ENCODE results near the gene BDH1. TPM values are rescaled to one million over a fixed set of nuclear protein-coding genes. Genes with fewer than 3 reads are reported as not detected.
"Not testable (repeated sequence)": the region's sequence is repeated elsewhere in the genome, so short reads cannot be mapped to it uniquely, and the experiment has no call there.

BDH1 gene
- total and polyA plus RNA-seq, 2 of the 8 experiments (the other 6 are each of a cell fraction or from before 2014, with no cell fraction given): 27.2 to 28.1 TPM

GRCh38 chr3:197602351-197602750 is 46.6 kb upstream of the BDH1 start:
- H3K9ac ChIP-seq (replicated peaks in 1 of 4; ENCODE audit: extremely low read depth in 1 of 4, low read depth in 3 of 4, low read length in 3 of 4); H2BK5ac ChIP-seq (ENCODE audit: low read depth, low read length): not testable (repeated sequence)

DNA sequence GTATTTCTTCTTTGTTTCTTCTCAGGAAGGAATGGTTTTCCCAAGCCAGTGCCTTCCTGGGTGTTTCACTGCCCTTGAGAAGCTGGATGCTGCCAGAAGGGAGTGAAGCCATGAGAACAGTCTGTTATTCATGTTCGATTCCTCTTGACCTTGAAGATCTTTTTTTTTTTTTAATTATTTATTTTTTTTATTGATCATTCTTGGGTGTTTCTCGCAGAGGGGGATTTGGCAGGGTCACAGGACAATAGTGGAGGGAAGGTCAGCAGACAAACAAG is 45.7 kb upstream of the BDH1 start:
- H3K4ac ChIP-seq (replicated peaks; ENCODE audit: insufficient read length, low read depth, low read length); H3K23me2 ChIP-seq (ENCODE audit: low read depth, low read length); H3K4me2 ChIP-seq (ENCODE audit: insufficient read depth in 1 of 2, low read depth in 2 of 2, low read length in 2 of 2); H3K27ac ChIP-seq (ENCODE audit: low read depth, low read length); H3K79me1 ChIP-seq (ENCODE audit: low read depth, low read length); H3K9ac ChIP-seq (replicated peaks in 1 of 4; ENCODE audit: extremely low read depth in 1 of 4, low read depth in 3 of 4, low read length in 3 of 4); H3K56ac ChIP-seq (replicated peaks; ENCODE audit: insufficient read length, low read depth, low read length); H4K20me1 ChIP-seq (replicated peaks in 1 of 2; ENCODE audit: control insufficient read depth in 1 of 2, insufficient read depth in 2 of 2, low read length in 2 of 2); H3K18ac ChIP-seq (ENCODE audit: extremely low read depth, low read length); H3K27me3 ChIP-seq (replicated peaks in 1 of 4; ENCODE audit: control insufficient read depth in 3 of 4, extremely low read depth in 1 of 4, insufficient read depth in 3 of 4, low read length in 3 of 4); H3K23ac ChIP-seq (ENCODE audit: insufficient read length); H4K91ac ChIP-seq (replicated peaks; ENCODE audit: insufficient read length, low read length); H2BK12ac ChIP-seq (ENCODE audit: low read depth, low read length); H2BK15ac ChIP-seq (ENCODE audit: low read length); H2BK120ac ChIP-seq (replicated peaks; ENCODE audit: low read depth, low read length); H3K4me3 ChIP-seq (ENCODE audit: extremely low read depth in 1 of 4, insufficient read depth in 2 of 4, low read depth in 3 of 4, low read length in 4 of 4); H3K36me3 ChIP-seq (ENCODE audit: control insufficient read depth in 2 of 4, insufficient read depth in 4 of 4, low read length in 3 of 4); H2AK5ac ChIP-seq (ENCODE audit: low read depth, low read length); H4K8ac ChIP-seq (ENCODE audit: extremely low read depth, insufficient read depth, low read length); FAIRE-seq; H4K5ac ChIP-seq (ENCODE audit: insufficient read length, low read depth, low read length); H2BK5ac ChIP-seq (ENCODE audit: low read depth, low read length); DNase-seq (ENCODE audit: low read depth in 1 of 2, low spot score in 2 of 2); H3K79me2 ChIP-seq (ENCODE audit: control insufficient read depth in 1 of 2, insufficient read depth in 2 of 2, low read length in 2 of 2); H2AFZ ChIP-seq (ENCODE audit: low read length); H3K14ac ChIP-seq (ENCODE audit: insufficient read length); H2BK20ac ChIP-seq (ENCODE audit: low read length); POLR2A ChIA-PET (ENCODE audit: partially characterized antibody); H3K4me1 ChIP-seq (replicated peaks in 1 of 4; ENCODE audit: control insufficient read depth in 3 of 4, insufficient read depth in 4 of 4, low read length in 3 of 4): not testable (repeated sequence)
- WGBS, 2 experiments (ENCODE audit: extremely low coverage in 1 of 2, insufficient coverage in 1 of 2, insufficient read length in 1 of 2, insufficient replicate concordance in 2 of 2, low coverage in 1 of 2, low lambda C conversion rate in 2 of 2, missing lambda C conversion rate in 1 of 2): 91% methylated on average over 2 of the region's 2 CpGs; no CpG with 5 or more reads in 1 of the 2 experiments
- peaks cover 6 to 17% of the 10 kb centered on the region in 2 experiments; a peak in 2 of 4 replicates for H3K9me3 ChIP-seq (ENCODE audit: insufficient read depth in 2 of 2, low read depth in 1 of 2, low read length in 1 of 2)
- CTCF ChIA-PET (ENCODE audit: partially characterized antibody): interaction anchor here (0.6 to 4.4 kb wide), 4 partner anchors 18 to 54 kb away, joined by 3 to 24 read pairs (median 20); no protein-coding TSS in a partner anchor

More at GRCh38 chr3:197602351-197602750, 46.6 kb upstream of the BDH1 start:
- H3K27me3 ChIP-seq (replicated peaks in 1 of 4; ENCODE audit: control insufficient read depth in 3 of 4, extremely low read depth in 1 of 4, insufficient read depth in 3 of 4, low read length in 3 of 4); H3K36me3 ChIP-seq (ENCODE audit: control insufficient read depth in 2 of 4, insufficient read depth in 4 of 4, low read length in 3 of 4); H3K23me2 ChIP-seq (ENCODE audit: low read depth, low read length); H3K4me2 ChIP-seq (ENCODE audit: insufficient read depth in 1 of 2, low read depth in 2 of 2, low read length in 2 of 2); H3K4me1 ChIP-seq (replicated peaks in 1 of 4; ENCODE audit: control insufficient read depth in 3 of 4, insufficient read depth in 4 of 4, low read length in 3 of 4); H4K91ac ChIP-seq (replicated peaks; ENCODE audit: insufficient read length, low read length); H3K4me3 ChIP-seq (ENCODE audit: extremely low read depth in 1 of 4, insufficient read depth in 2 of 4, low read depth in 3 of 4, low read length in 4 of 4); H2AFZ ChIP-seq (ENCODE audit: low read length); H2BK20ac ChIP-seq (ENCODE audit: low read length); H3K4ac ChIP-seq (replicated peaks; ENCODE audit: insufficient read length, low read depth, low read length); H3K56ac ChIP-seq (replicated peaks; ENCODE audit: insufficient read length, low read depth, low read length); H3K18ac ChIP-seq (ENCODE audit: extremely low read depth, low read length); H2BK120ac ChIP-seq (replicated peaks; ENCODE audit: low read depth, low read length); H4K20me1 ChIP-seq (replicated peaks in 1 of 2; ENCODE audit: control insufficient read depth in 1 of 2, insufficient read depth in 2 of 2, low read length in 2 of 2); H2BK15ac ChIP-seq (ENCODE audit: low read length); H4K5ac ChIP-seq (ENCODE audit: insufficient read length, low read depth, low read length); H3K27ac ChIP-seq (ENCODE audit: low read depth, low read length); H3K23ac ChIP-seq (ENCODE audit: insufficient read length); H4K8ac ChIP-seq (ENCODE audit: extremely low read depth, insufficient read depth, low read length); POLR2A ChIA-PET (ENCODE audit: partially characterized antibody); H3K14ac ChIP-seq (ENCODE audit: insufficient read length); H2AK5ac ChIP-seq (ENCODE audit: low read depth, low read length); H3K79me1 ChIP-seq (ENCODE audit: low read depth, low read length); H3K79me2 ChIP-seq (ENCODE audit: control insufficient read depth in 1 of 2, insufficient read depth in 2 of 2, low read length in 2 of 2); H2BK12ac ChIP-seq (ENCODE audit: low read depth, low read length); FAIRE-seq; DNase-seq (ENCODE audit: low read depth in 1 of 2, low spot score in 2 of 2): not testable (repeated sequence)
- 92% methylated on average over 10 of the region's 31 CpGs; no CpG with 5 or more reads in 1 of the 2 experiments for WGBS, 2 experiments (ENCODE audit: extremely low coverage in 1 of 2, insufficient coverage in 1 of 2, insufficient read length in 1 of 2, insufficient replicate concordance in 2 of 2, low coverage in 1 of 2, low lambda C conversion rate in 2 of 2, missing lambda C conversion rate in 1 of 2)
- H3K9me3 ChIP-seq (ENCODE audit: insufficient read depth in 2 of 2, low read depth in 1 of 2, low read length in 1 of 2): peaks cover 6 to 17% of the 10 kb centered on the region in 2 experiments; a peak in 2 of 4 replicates
- CTCF ChIA-PET (ENCODE audit: partially characterized antibody): interaction anchor here (1.2 kb wide), 1 partner anchor 148 kb away, joined by 3 read pairs; no protein-coding TSS in a partner anchor
